Karpas-422 (cell line): Measurements from ENCODE around the gene ZRANB1. TPM values are rescaled to one million over a fixed set of nuclear protein-coding genes. Genes with fewer than 3 reads are reported as not detected.

Experiments
- DNase-seq: peaks from one replicate; pipeline ENCODE4 v3.0.0-alpha.2; 2015
- H2AFZ ChIP-seq: fragments of 200-600 bp; sonication (generic); 2 replicates; pipeline ENCODE4 v1.6.1; 2014; ENCODE audit warnings: antibody characterized with exemption, low read length, mixed read lengths
- H3K27ac ChIP-seq: fragments of 200-600 bp; sonication (generic); 2 replicates; pipeline ENCODE4 v1.5.1; 2014; ENCODE audit warnings: mild to moderate bottlenecking, low read length, moderate library complexity
- H3K27me3 ChIP-seq: fragments of 200-600 bp; sonication (generic); 2 replicates; pipeline ENCODE4 v1.6.1; 2014; ENCODE audit warnings: low read length, mixed read lengths
- H3K36me3 ChIP-seq: fragments of 200-600 bp; sonication (generic); 2 replicates; pipeline ENCODE4 v1.6.1; 2014; ENCODE audit warnings: low read length, mixed read lengths; ENCODE audit not compliant: insufficient read depth
- H3K4me1 ChIP-seq: fragments of 200-600 bp; sonication (generic); 2 replicates; pipeline ENCODE4 v1.6.1; 2014; ENCODE audit warnings: mild to moderate bottlenecking, low read length, mixed read lengths
- H3K4me2 ChIP-seq: fragments of 200-600 bp; sonication (generic); 2 replicates; pipeline ENCODE4 v1.6.1; 2014; ENCODE audit warnings: low read length, low read depth, mild to moderate bottlenecking; ENCODE audit not compliant: poor library complexity, severe bottlenecking
- H3K4me3 ChIP-seq: fragments of 200-600 bp; sonication (generic); 2 replicates; pipeline ENCODE4 v1.5.1; 2014; ENCODE audit warnings: mild to moderate bottlenecking, antibody characterized with exemption, low read length, mixed read lengths
- H3K79me2 ChIP-seq: fragments of 200-600 bp; sonication (generic); 2 replicates; pipeline ENCODE4 v1.6.1; 2014; ENCODE audit warnings: mild to moderate bottlenecking, low read length, mixed read lengths
- H3K9ac ChIP-seq: fragments of 200-600 bp; sonication (generic); 2 replicates; pipeline ENCODE4 v1.6.0; 2014; ENCODE audit warnings: low read length
- H3K9me2 ChIP-seq: fragments of 200-600 bp; sonication (generic), shearing (Covaris generic); replicated peaks from 2 replicates; pipeline ENCODE4 v1.6.0; 2014; ENCODE audit warnings: mild to moderate bottlenecking, low read length, moderate library complexity; ENCODE audit not compliant: insufficient read depth
- H3K9me3 ChIP-seq: fragments of 300-700, 200-600 bp; sonication (generic); 2 replicates; pipeline ENCODE4 v1.6.1; 2014; ENCODE audit warnings: low read length, mixed read lengths
- H4K20me1 ChIP-seq: fragments of 200-600 bp; sonication (generic); 2 replicates; pipeline ENCODE4 v1.6.1; 2014; ENCODE audit warnings: mild to moderate bottlenecking, antibody characterized with exemption, low read length, low read depth; ENCODE audit not compliant: insufficient read depth
- total RNA-seq: library from RNA; depleted of rRNA; stranded (reverse); fragments of >200 nt; shearing (Covaris generic); gene quantifications from 2 replicates; pipeline ENCODE4 v1.2.3, GENCODE V29; 2014; ENCODE audit warnings: low replicate concordance

Gene ZRANB1
- total RNA-seq, 1 experiment from 2014 or later, result 13.1 TPM

DNA sequence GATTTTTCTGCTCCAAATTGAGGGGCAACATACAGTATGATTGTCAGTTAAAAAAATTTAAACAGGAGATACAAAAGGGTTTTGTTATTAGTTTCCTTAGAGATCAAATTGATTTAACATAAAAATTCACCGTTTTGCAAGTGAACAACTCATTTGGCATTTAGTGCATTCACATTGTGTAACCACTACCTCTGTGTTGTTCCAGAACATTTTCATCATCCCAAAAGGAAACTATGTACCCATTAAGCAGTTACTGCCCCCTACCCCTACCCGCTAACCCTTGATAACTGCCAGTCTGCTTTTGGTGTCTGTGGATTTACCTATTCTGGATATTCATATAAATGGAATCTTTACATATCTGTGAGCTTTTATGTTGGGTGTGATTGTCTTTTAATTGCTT lies 3.1 kb downstream of the ZRANB1 start:
- Histone ChIP-seq H3K27ac (no peak overlapping the region), H3K9ac (no peak overlapping the region), H3K4me3 (no peak overlapping the region), H3K79me2 (peaks cover 98% of the 10 kb centered on the region), H3K9me2 (no peaks in the 10 kb centered on the region), H3K36me3 (peaks cover 9% of the 10 kb centered on the region; the same call in 1 of the 2 replicates), H4K20me1 (0 out of 2 replicates have a peak, but pooled peaks cover 4% of the 10 kb centered on the region), H2AFZ (no peak overlapping the region), H3K4me1 (peaks cover 9% of the 10 kb centered on the region; the same call in 1 of the 2 replicates), H3K27me3 (no peaks in the 10 kb centered on the region), H3K9me3 (no peaks in the 10 kb centered on the region), H3K4me2 (no peak overlapping the region)
- no peak for DNase-seq

DNA sequence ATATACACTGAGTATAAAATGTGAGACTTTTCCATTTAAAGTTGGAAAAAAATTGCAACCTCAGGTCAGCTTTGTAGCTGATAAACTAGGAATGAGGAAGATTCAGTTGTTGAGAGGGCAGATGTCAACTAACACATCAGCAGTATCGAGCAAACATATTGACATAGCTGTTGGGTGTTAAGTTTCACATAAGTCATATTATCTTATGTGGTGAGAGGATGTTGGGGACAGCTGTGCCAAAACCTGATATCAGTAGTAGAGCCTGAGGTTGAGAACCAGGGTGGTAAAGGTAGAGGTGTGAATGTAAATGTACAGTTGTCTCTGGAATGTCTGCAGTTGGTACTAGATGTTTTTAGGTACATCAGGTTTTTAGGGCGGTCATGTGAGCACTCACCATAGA lies 5.0 kb downstream of the ZRANB1 start:
- no peak overlapping the region for H3K9ac ChIP-seq
- peaks cover 9% of the 10 kb centered on the region; the same call in 1 of the 2 replicates for H3K36me3 ChIP-seq
- H3K27me3 ChIP-seq, result no peaks in the 10 kb centered on the region
- DNase-seq, result no peak
- H3K4me2 ChIP-seq, result no peak overlapping the region
- peaks cover 97% of the 10 kb centered on the region for H3K79me2 ChIP-seq
- no peak overlapping the region for H3K4me3 ChIP-seq
- no peak overlapping the region for H3K27ac ChIP-seq
- H3K4me1 ChIP-seq, result peaks cover 7% of the 10 kb centered on the region; the same call in 1 of the 2 replicates
- no peaks in the 10 kb centered on the region for H3K9me3 ChIP-seq
- no peak overlapping the region for H2AFZ ChIP-seq
- H3K9me2 ChIP-seq, result no peaks in the 10 kb centered on the region
- H4K20me1 ChIP-seq, result 0 out of 2 replicates have a peak, but pooled peaks cover 4% of the 10 kb centered on the region

DNA sequence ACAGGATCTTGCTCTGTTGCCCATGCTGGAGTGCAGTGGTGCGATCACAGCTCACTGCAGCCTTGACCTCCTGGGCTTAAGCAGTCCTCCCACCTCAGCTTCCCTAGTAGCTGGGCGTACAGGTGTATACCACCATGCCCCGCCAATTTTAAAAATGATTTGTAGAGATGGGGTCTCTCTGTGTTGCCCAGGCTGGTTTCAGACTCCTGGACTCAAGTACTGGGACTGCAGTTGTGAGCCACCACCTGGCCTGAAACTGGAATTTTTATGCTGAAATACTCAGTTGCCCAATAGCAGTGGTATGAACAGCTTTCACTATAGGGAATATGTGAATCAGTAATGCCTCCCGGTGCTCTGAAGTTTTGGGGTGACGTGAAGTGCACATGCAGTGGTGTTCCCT lies 7.6 kb downstream of the ZRANB1 start:
- H3K4me1 ChIP-seq, result no peaks in the 10 kb centered on the region
- H3K9ac ChIP-seq, result no peak overlapping the region
- H3K27ac ChIP-seq, result no peak overlapping the region
- H3K4me3 ChIP-seq, result no peak overlapping the region
- no peak overlapping the region for H2AFZ ChIP-seq
- DNase-seq, result no peak
- no peaks in the 10 kb centered on the region for H4K20me1 ChIP-seq
- no peaks in the 10 kb centered on the region for H3K9me2 ChIP-seq
- no peak overlapping the region for H3K4me2 ChIP-seq
- peaks cover 97% of the 10 kb centered on the region for H3K79me2 ChIP-seq
- no peaks in the 10 kb centered on the region for H3K27me3 ChIP-seq
- H3K9me3 ChIP-seq, result no peaks in the 10 kb centered on the region
- peaks cover 9% of the 10 kb centered on the region; the same call in 1 of the 2 replicates for H3K36me3 ChIP-seq

DNA sequence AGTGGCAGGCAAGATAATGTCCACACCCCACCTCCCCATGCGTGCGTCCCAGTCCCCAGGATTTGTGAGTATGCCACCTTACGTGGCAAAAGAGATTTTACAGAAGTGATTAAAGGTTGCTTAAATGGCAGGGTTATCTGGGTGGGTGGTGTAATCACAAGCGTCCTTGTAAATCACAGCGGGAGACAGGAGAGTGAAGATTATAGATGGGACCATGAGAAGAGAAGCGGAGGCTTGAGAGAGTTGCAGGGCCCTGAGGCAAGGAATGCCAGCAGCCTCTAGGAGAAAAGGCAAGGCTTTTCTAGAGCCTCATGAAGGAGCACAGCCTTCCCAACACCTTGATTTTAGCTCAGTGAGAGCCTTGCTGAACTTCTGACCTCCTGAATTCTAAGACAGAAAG lies 10.2 kb downstream of the ZRANB1 start:
- Histone ChIP-seq H3K79me2 (peaks cover 94% of the 10 kb centered on the region), H3K9me3 (no peaks in the 10 kb centered on the region), H3K27me3 (no peaks in the 10 kb centered on the region), H3K27ac (no peak overlapping the region), H3K9ac (no peak overlapping the region), H3K4me2 (no peak overlapping the region), H3K9me2 (no peaks in the 10 kb centered on the region), H4K20me1 (peaks cover 6% of the 10 kb centered on the region; the same call in 1 of the 2 replicates), H3K4me1 (peaks cover 6% of the 10 kb centered on the region; the same call in 1 of the 2 replicates), H3K36me3 (0 out of 2 replicates have a peak, but pooled peaks cover 5% of the 10 kb centered on the region), H3K4me3 (no peak overlapping the region), H2AFZ (no peak overlapping the region)
- DNase-seq, result no peak

DNA sequence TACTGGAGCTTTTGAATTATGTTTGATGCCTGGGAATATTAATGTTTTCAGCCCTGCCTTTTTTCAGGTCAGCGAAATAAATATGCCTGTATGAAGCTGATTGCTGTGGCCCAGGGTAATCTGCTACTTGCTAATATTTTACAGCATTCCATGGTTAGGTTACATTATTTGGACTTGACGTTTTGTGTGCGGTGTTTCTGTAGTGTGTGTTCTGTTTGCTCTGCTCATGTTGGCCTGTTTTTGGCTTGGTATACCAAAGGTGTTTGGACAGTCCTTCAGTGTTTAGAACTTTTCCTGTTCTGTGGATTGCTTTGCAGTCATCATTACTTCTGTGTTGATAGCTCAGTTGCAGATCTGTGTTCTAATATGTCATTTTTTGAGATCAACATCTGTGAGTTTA lies 11.5 kb downstream of the ZRANB1 start:
- no peak overlapping the region for H3K9ac ChIP-seq
- no peak overlapping the region for H2AFZ ChIP-seq
- no peaks in the 10 kb centered on the region for H3K27me3 ChIP-seq
- no peak overlapping the region for H3K4me2 ChIP-seq
- peaks cover 94% of the 10 kb centered on the region for H3K79me2 ChIP-seq
- DNase-seq, result no peak
- H3K36me3 ChIP-seq, result no peaks in the 10 kb centered on the region
- no peaks in the 10 kb centered on the region for H3K9me3 ChIP-seq
- H3K4me3 ChIP-seq, result no peak overlapping the region
- no peaks in the 10 kb centered on the region for H3K9me2 ChIP-seq
- H4K20me1 ChIP-seq, result peaks cover 6% of the 10 kb centered on the region; the same call in 1 of the 2 replicates
- peaks cover 7% of the 10 kb centered on the region; the same call in 1 of the 2 replicates for H3K4me1 ChIP-seq
- no peak overlapping the region for H3K27ac ChIP-seq

DNA sequence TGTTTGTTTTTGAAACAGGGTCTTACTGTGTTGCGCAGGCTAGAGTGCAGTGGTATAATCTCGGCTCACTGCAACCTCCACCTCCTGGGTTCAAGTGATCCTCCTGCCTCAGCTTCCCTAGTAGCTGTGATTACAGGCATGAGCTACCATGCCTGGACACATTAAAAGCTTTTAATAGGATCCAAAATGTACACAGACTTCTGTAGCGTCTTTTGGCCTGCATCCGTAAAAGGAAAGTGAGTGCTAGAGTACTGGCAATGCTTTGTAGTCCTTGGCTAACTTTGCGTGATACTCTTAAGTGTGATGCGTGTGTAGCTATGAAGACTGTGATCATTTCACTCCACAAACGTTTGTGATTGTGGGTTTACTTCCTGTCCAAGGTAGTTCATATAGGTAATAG lies 13.3 kb downstream of the ZRANB1 start:
- peaks cover 6% of the 10 kb centered on the region; the same call in 1 of the 2 replicates for H4K20me1 ChIP-seq

DNA sequence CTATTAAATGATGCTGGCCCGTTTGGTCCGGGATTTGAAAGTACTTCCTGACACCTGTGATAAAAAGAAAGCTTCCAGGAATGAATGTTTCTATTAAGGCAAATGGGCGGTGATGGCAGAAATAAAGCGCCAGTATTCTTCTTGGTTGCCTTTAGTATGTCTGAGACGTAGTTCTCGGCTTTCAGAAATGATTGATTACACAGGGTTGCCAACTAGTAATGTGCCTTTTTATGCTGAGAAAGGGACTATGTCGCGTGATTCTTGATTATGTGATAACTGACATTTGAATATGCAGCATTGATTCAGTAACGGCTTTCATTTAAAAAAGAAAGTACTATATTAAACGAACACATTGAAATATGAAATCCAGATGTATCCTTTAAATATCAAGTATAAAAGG lies 13.9 kb downstream of the ZRANB1 start:
- Histone ChIP-seq H3K79me2 (peaks cover 95% of the 10 kb centered on the region), H4K20me1 (peaks cover 6% of the 10 kb centered on the region; the same call in 1 of the 2 replicates)

More for the DNA sequence above, 13.3 kb downstream of the ZRANB1 start:
- no peak for DNase-seq
- no peaks in the 10 kb centered on the region for H3K9me3 ChIP-seq
- H3K27me3 ChIP-seq, result no peaks in the 10 kb centered on the region
- no peak overlapping the region for H3K4me3 ChIP-seq
- H3K27ac ChIP-seq, result no peak overlapping the region
- H2AFZ ChIP-seq, result no peak overlapping the region
- no peak overlapping the region for H3K9ac ChIP-seq
- no peaks in the 10 kb centered on the region for H3K36me3 ChIP-seq
- H3K79me2 ChIP-seq, result peaks cover 95% of the 10 kb centered on the region
- H3K9me2 ChIP-seq, result no peaks in the 10 kb centered on the region
- H3K4me1 ChIP-seq, result peaks cover 7% of the 10 kb centered on the region; the same call in 1 of the 2 replicates
- H3K4me2 ChIP-seq, result no peak overlapping the region

DNA sequence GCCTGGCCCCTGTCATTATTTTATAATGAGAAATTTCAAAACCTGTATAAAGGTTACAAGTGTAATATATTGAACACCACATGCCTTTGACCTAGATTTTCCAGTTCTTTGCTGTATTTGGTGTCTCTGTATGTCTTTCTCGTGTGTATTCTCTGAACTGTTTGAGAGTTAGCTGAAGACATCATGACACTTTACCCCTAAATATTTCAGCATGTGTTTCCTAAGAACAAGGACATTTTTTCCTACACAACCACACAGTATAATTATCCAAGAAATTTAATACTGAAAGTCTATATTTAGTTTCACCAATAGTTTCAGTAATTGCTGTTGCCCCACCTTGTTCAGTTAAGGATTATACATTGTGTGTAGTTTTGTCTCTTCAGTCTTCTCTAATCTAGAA lies 14.8 kb downstream of the ZRANB1 start:
- Histone ChIP-seq H3K79me2 (peaks cover 96% of the 10 kb centered on the region), H3K27me3 (no peaks in the 10 kb centered on the region), H3K4me2 (no peak overlapping the region), H3K4me3 (no peak overlapping the region), H3K9ac (no peak overlapping the region), H3K36me3 (no peaks in the 10 kb centered on the region), H2AFZ (no peak overlapping the region), H3K27ac (no peak overlapping the region), H3K4me1 (peaks cover 7% of the 10 kb centered on the region; the same call in 1 of the 2 replicates), H3K9me2 (no peaks in the 10 kb centered on the region), H3K9me3 (no peaks in the 10 kb centered on the region), H4K20me1 (peaks cover 6% of the 10 kb centered on the region; the same call in 1 of the 2 replicates)
- no peak for DNase-seq

More for the DNA sequence above, 13.9 kb downstream of the ZRANB1 start:
- Histone ChIP-seq H3K9me3 (no peaks in the 10 kb centered on the region), H3K4me1 (peaks cover 7% of the 10 kb centered on the region; the same call in 1 of the 2 replicates), H3K4me2 (no peak overlapping the region), H3K9me2 (no peaks in the 10 kb centered on the region), H3K36me3 (no peaks in the 10 kb centered on the region), H3K27ac (no peak overlapping the region), H3K27me3 (no peaks in the 10 kb centered on the region), H3K9ac (no peak overlapping the region), H3K4me3 (no peak overlapping the region), H2AFZ (no peak overlapping the region)
- DNase-seq, result no peak
